Heart left ventricle (tissue), 16 donors: ENCODE data around the gene ANKRD11. TPM values are rescaled to one million over a fixed set of nuclear protein-coding genes. Genes with fewer than 3 reads are reported as not detected.

Experiments used
- ATAC-seq, 4 donors: fragments of 200-7000 bp; cut with Tn5 transposase; one replicate each; pipeline ENCODE4 v1.9.1; 2020 to 2022; ENCODE audit warnings: moderate library complexity in 4 of 4, mild to moderate bottlenecking in 3 of 4, moderate number of reproducible peaks in 1 of 4
- DNase-seq, 5 donors: peaks; one replicate each; pipeline ENCODE4 v3.0.0-alpha.2; 2020
- H3K27ac ChIP-seq, 12 donors: fragments of 200-600 bp; sonication (generic) in 4 of 12; one replicate each; pipeline versions ENCODE4 v1.5.0 to v1.8.0; 2016 to 2022; ENCODE audit warnings: mild to moderate bottlenecking in 2 of 12
- H3K27me3 ChIP-seq, 9 donors: fragments of 200-600 bp; sonication (generic) in 2 of 9; one replicate each; pipeline versions ENCODE4 v1.5.1 to v1.8.0; 2016 to 2022; ENCODE audit warnings: mild to moderate bottlenecking in 3 of 9
- H3K36me3 ChIP-seq, 9 donors: fragments of 200-600 bp; sonication (generic) in 2 of 9; one replicate each; pipeline versions ENCODE4 v1.5.0 to v1.8.0; 2018 to 2022; ENCODE audit warnings: mild to moderate bottlenecking in 2 of 9
- H3K4me1 ChIP-seq, 12 donors: fragments of 200-600 bp; sonication (generic) in 4 of 12; one replicate each; pipeline versions ENCODE4 v1.5.0 to v1.8.0; 2016 to 2022; ENCODE audit warnings: mild to moderate bottlenecking in 3 of 12
- H3K4me3 ChIP-seq, 12 donors: fragments of 200-600 bp; sonication (generic) in 4 of 12; one replicate each; pipeline versions ENCODE4 v1.5.0 to v1.8.0; 2017 to 2022; ENCODE audit warnings: mild to moderate bottlenecking in 9 of 12, moderate library complexity in 4 of 12
- H3K9me3 ChIP-seq, 12 donors: fragments of 200-600 bp; sonication (generic) in 4 of 12; one replicate each; pipeline versions ENCODE4 v1.5.0 to v1.8.0; 2016 to 2022; ENCODE audit warnings: mild to moderate bottlenecking in 1 of 12
- POLR2A ChIP-seq, 2 donors: fragments of 450-650 bp; IDR thresholded peaks; one replicate each; pipeline ENCODE4 v1.6.1; 2017; ENCODE audit warnings: antibody characterized with exemption in 2 of 2, mild to moderate bottlenecking in 2 of 2, moderate library complexity in 2 of 2
- WGBS, 4 donors: extraction: QIAGEN DNeasy Blood & Tissue Kit in 2 of 4; methylation state at CpG; one replicate each; pipeline versions ENCODE4 v1.1.5 to v1.1.7; 2013 to 2018; 5-methylcytosine and 5-hydroxymethylcytosine counted together
- intact Hi-C, 10 donors: fragments of 100-400 bp; cut with DNase I; formaldehyde crosslinking; loops; one replicate each; pipeline versions ENCODE4 v1.11.1 to v1.14.2; 2022
- polyA plus RNA-seq, 2 donors: library from polyadenylated mRNA; stranded (reverse); fragments of 200-250 nt; gene quantifications; one replicate each; pipeline ENCODE4 v1.2.3, GENCODE V29; 2013
- total RNA-seq, 9 donors: library from RNA; depleted of rRNA in 2 of 9; stranded (reverse); fragments of >200 nt in 2 of 9; fragmentation: NEBNext Ultra II Directional in 3 of 9; extraction: Animal tissue kit (Norgen Biotek cat#: 25700) in 3 of 9; gene quantifications; one replicate each; pipeline versions ENCODE4 v1.1.0 to v1.2.4, GENCODE V29; 2016 to 2023
- TF ChIP-seq, protein P1 (sequence below), 12 donors: fragments of 200-600 bp; sonication (generic) in 4 of 12; IDR thresholded peaks; one replicate each; pipeline versions ENCODE4 v1.5.0 to v1.8.0; 2018 to 2022; ENCODE audit warnings: antibody characterized with exemption in 12 of 12, mild to moderate bottlenecking in 5 of 12
- donor health status: ischemic (EF 13 %, LVEDD 7.1; RV severe dilation, severe dysfunction).
- donor health status: healthy with polysubstance abuse.
- donor health status: DM: no; HTN: yes; CAD: no.
- donor health status: DM: no; HTN: no; CAD: no.
- donor health status: ischemic (EF 25% LVEDD 6.9; RV normal size, moderate dysfunction).
- donor health status: ischemic (EF 25% LVEDD 5.7; RV mildly dilated, moderate dysfunction).
- donor health status: healthy.
- donor health status: DM: yes; HTN: yes; CAD: no.
- donor health status: ischemic (EF 35%, LVEDD 5.7; RV mildly dilated, moderate dysfunction).
- donor health status: nonischemic (EF 11% LVEDD 7.7; RV severe dilation, severe dysfunction).
- donor health status: DM: yes; HTN: yes; CAD: no.
- donor health status: PGD.
- donor health status: ischemic (EF 29% LVEDD 5.4; RV normal size, mild dysfunction).
- donor health status: nonischemic (EF 23%, LVEDD 6.1; RV moderate dilation, normal function).

The ANKRD11 gene
- total and polyA plus RNA-seq, 11 donors, result 53.6 to 123 (median 67.7) TPM

DNA sequence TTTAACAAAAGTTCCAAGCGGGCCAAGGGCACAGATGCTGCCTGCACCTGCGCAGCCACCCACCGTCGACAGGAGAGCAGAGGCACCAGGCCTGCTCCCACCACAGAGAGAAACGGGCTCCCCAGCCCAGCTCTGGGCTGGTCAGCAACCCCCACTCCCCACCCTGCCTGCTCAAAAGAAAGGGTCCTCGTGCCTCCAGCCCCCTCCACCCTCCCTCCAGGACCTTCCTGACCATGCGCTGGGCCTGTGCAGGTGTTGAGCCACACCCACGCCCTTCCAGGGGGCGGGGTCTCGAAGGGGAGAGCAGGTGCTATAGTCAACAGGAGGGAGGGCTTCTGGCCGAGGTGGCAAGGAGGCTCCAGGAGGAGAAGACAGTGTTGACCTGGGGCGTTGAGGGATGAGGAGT lies 247.6 kb downstream of the ANKRD11 start:
- TF ChIP-seq, protein P1, sequence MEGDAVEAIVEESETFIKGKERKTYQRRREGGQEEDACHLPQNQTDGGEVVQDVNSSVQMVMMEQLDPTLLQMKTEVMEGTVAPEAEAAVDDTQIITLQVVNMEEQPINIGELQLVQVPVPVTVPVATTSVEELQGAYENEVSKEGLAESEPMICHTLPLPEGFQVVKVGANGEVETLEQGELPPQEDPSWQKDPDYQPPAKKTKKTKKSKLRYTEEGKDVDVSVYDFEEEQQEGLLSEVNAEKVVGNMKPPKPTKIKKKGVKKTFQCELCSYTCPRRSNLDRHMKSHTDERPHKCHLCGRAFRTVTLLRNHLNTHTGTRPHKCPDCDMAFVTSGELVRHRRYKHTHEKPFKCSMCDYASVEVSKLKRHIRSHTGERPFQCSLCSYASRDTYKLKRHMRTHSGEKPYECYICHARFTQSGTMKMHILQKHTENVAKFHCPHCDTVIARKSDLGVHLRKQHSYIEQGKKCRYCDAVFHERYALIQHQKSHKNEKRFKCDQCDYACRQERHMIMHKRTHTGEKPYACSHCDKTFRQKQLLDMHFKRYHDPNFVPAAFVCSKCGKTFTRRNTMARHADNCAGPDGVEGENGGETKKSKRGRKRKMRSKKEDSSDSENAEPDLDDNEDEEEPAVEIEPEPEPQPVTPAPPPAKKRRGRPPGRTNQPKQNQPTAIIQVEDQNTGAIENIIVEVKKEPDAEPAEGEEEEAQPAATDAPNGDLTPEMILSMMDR (IDR thresholded peaks at IDR 0.05), result no peak
- no peak for TF ChIP-seq POLR2A (IDR thresholded peaks at IDR 0.05)
- H3K27ac ChIP-seq, result no peak overlapping the region
- H3K36me3 ChIP-seq, result no peaks in the 10 kb centered on the region
- H3K4me1 ChIP-seq, result peaks cover 0 to 23% (median 14%) of the 10 kb centered on the region in 12 donors
- no peak overlapping the region for H3K4me3 ChIP-seq
- intact Hi-C loops, result loop anchor here in 3 of 10 donors (5.0 to 10.0 kb wide), 5 partner anchors 45 to 402 kb away; partner anchors contain the start of genes RPL13 (in 1 of the 3) and SPG7 (in 1 of the 3)
- DNase-seq, result no peak
- H3K27me3 ChIP-seq, result peaks cover 0 to 7% (median 0%) of the 10 kb centered on the region in 9 donors
- ATAC-seq, result no peak
- no peaks in the 10 kb centered on the region for H3K9me3 ChIP-seq
- 42 to 50% (median 45%) methylated on average over 6 to 12 of the region's 12 CpGs for WGBS, 4 donors

DNA sequence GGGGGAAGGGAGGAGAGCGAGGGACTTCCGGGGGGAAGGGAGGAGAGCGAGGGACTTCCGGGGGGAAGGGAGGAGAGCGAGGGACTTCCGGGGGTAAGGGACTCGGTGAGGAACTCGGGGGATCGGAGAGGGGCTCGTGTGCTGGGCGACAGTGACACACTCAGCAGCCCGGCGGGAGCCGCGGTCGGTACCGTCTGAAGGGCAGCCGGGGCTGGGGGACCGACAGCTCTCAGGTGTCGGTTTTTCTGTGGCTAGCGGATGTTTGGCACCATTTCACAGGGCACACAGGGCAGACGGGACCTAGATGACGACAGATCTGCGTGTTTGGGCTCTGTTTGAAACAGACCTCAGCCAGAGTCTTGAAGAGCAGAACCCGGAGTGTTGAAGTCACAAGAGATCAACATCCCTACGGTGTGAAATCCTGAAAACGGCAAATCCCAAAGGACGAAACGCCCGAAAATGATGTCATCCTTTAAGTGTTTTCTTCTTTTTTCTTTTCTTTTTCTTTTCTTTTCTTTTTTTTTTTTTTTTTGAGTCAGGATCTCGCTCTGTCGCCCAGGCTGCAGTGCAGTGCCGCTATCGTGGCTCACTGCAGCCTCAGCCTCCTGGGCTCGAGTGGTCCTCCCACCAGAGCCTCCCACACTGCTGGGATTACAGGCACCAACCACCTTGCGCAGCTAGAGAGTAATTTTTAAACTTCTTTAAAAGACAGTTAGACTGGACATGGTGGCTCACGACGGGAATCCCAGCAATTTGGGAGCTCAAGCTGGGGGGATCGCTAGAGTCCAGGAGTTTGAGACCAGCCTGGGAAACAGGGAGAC lies 249.0 kb downstream of the ANKRD11 start:
- WGBS, 4 donors, result 5 to 8% (median 5%) methylated on average over 32 to 38 of the region's 39 CpGs
- Histone ChIP-seq H3K4me1 (peaks cover 0 to 16% (median 6%) of the 10 kb centered on the region in 12 donors), H3K36me3 (no peaks in the 10 kb centered on the region), H3K9me3 (no peaks in the 10 kb centered on the region), H3K27ac (peak overlapping the region; percentile 89 to 99 (median 94)), H3K4me3 (peak overlapping the region; percentile 11 to 97 (median 76)), H3K27me3 (no peaks in the 10 kb centered on the region)
- intact Hi-C loops, result loop anchor here in 3 of 10 donors (5.0 to 10.0 kb wide), 5 partner anchors 46 to 403 kb away; partner anchors contain the start of genes RPL13 (in 1 of the 3) and SPG7 (in 1 of the 3)
- DNase-seq (peak; percentile 59 to 82 (median 72)), ATAC-seq (peak; percentile 72 to 84 (median 77))
- TF ChIP-seq POLR2A (IDR thresholded peaks at IDR 0.05), result peak in 1 of 2 donors; percentile 76
- TF ChIP-seq, protein P1 (IDR thresholded peaks at IDR 0.05), result no peak

DNA sequence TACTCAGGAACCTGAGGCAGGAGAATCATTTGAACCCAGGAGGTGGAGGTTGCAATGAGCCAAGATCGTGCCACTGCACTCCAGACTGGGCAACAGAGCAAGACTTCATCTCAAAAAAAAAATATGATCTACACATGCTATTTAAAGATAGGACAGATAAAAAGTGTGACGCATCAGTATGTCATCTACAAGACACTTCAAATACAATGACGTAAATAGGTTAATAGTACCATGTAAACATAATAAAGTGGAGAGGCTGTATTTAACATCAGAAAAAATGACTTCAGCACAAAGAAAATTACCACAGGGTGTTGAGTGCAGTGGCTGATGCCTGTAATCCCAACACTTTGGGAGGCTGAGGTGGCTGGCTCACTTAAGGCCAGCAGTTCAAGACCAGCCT lies 252.6 kb downstream of the ANKRD11 start:
- DNase-seq (no peak), ATAC-seq (no peak)
- Histone ChIP-seq H3K27me3 (no peaks in the 10 kb centered on the region), H3K4me1 (peaks cover 0 to 16% (median 6%) of the 10 kb centered on the region in 12 donors), H3K4me3 (no peak overlapping the region), H3K9me3 (no peaks in the 10 kb centered on the region), H3K27ac (no peak overlapping the region), H3K36me3 (peaks cover 0 to 22% (median 6%) of the 10 kb centered on the region in 9 donors)
- 75 to 88% (median 84%) methylated on average over 3 of the region's 3 CpGs for WGBS, 4 donors
- TF ChIP-seq POLR2A (IDR thresholded peaks at IDR 0.05), result no peak
- TF ChIP-seq, protein P1 (IDR thresholded peaks at IDR 0.05), result no peak
- intact Hi-C loops, result no loop called here
